ENCODE results near the gene PWWP2B. TPM values are rescaled to one million over a fixed set of nuclear protein-coding genes. Genes with fewer than 3 reads are reported as not detected.

The PWWP2B gene
- total RNA-seq, 1 donor from 2014 or later, result 12.0 TPM

DNA sequence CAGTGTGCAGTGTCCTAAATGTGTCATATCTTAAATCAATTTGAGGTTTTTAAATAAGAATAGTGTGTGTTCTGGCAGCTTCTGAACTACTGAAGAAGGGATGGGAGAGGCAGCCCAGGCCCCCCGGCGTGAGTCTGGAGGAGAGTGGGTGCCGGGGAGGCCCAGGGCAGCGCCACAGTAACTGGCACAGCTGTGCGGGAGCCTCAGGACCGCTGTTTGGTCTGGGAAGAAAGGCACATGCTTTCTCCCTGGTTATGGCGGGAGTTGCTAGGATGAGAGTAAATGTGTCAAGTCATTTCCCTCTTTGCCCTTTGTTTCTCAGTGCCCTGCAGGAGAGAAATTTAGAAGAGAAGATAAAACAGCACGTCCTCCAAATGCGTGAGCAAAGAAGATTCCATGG is 31.9 kb upstream of the PWWP2B start:
- FAIRE-seq, result no peak
- Mint-ChIP-seq H3K4me3 (ENCODE audit: unreplicated experiment) (no peak overlapping the region), H3K9me3 (ENCODE audit: unreplicated experiment) (no peaks in the 10 kb centered on the region), H3K27me3 (ENCODE audit: low read depth, unreplicated experiment) (peaks cover 3% of the 10 kb centered on the region), H3K4me1 (ENCODE audit: low read depth, unreplicated experiment) (peaks cover 7% of the 10 kb centered on the region), H3K36me3 (ENCODE audit: low read depth, unreplicated experiment) (peaks cover 16% of the 10 kb centered on the region), H3K27ac (ENCODE audit: unreplicated experiment) (no peak overlapping the region)
- Histone ChIP-seq H3K4me3 (ENCODE audit: insufficient read depth, low read depth, low read length) (no peak overlapping the region), H3K9ac (ENCODE audit: low read length) (no peak overlapping the region), H2AFZ (ENCODE audit: low read depth, low read length) (no peak overlapping the region), H3K9me3 (ENCODE audit: insufficient read depth, low read depth, low read length) (no peaks in the 10 kb centered on the region), H4K20me1 (ENCODE audit: insufficient read depth, low read length) (no peaks in the 10 kb centered on the region), H3K4me1 (ENCODE audit: insufficient read depth, low read length) (no peaks in the 10 kb centered on the region), H3K79me2 (ENCODE audit: insufficient read depth, low read length) (no peaks in the 10 kb centered on the region), H3K27ac (ENCODE audit: low read depth, low read length) (no peak overlapping the region), H3K27me3 (ENCODE audit: insufficient read depth, low read length) (no peaks in the 10 kb centered on the region), H3K36me3 (ENCODE audit: insufficient read depth, low read length) (no peaks in the 10 kb centered on the region), H3K4me2 (ENCODE audit: low read length) (no peak overlapping the region)
- no peak for TF ChIP-seq EZH2 (IDR thresholded peaks at IDR 0.05; ENCODE audit: insufficient read depth, low read length)
- TF ChIP-seq, protein P1, sequence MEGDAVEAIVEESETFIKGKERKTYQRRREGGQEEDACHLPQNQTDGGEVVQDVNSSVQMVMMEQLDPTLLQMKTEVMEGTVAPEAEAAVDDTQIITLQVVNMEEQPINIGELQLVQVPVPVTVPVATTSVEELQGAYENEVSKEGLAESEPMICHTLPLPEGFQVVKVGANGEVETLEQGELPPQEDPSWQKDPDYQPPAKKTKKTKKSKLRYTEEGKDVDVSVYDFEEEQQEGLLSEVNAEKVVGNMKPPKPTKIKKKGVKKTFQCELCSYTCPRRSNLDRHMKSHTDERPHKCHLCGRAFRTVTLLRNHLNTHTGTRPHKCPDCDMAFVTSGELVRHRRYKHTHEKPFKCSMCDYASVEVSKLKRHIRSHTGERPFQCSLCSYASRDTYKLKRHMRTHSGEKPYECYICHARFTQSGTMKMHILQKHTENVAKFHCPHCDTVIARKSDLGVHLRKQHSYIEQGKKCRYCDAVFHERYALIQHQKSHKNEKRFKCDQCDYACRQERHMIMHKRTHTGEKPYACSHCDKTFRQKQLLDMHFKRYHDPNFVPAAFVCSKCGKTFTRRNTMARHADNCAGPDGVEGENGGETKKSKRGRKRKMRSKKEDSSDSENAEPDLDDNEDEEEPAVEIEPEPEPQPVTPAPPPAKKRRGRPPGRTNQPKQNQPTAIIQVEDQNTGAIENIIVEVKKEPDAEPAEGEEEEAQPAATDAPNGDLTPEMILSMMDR (IDR thresholded peaks at IDR 0.05; ENCODE audit: insufficient read depth, low read depth, low read length), result no peak
- DNase-seq (ENCODE audit: low read depth), result no peak

DNA sequence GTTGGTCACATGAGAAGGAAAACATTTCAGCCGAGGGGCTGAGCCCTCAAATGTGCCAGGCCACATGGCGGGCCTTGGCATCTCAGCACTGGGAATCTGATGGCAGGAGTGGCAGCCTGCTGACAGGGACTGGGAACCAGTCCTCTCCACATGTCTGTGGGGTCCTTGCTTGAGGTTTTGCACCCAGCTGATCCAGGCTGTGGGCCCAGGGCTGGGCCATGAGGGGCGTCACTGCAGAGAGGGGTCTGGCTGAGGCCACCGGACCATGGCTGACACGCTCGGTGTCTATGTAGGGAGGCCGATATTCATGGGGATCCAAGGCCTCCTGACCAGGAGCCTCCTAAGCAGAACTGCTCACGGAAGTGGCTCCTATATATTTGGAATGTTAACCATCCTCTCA is 31.0 kb upstream of the PWWP2B start:
- Mint-ChIP-seq H3K27me3 (ENCODE audit: low read depth, unreplicated experiment) (peaks cover 4% of the 10 kb centered on the region), H3K4me3 (ENCODE audit: unreplicated experiment) (no peak overlapping the region), H3K36me3 (ENCODE audit: low read depth, unreplicated experiment) (peaks cover 18% of the 10 kb centered on the region), H3K27ac (ENCODE audit: unreplicated experiment) (no peak overlapping the region), H3K9me3 (ENCODE audit: unreplicated experiment) (no peaks in the 10 kb centered on the region), H3K4me1 (ENCODE audit: low read depth, unreplicated experiment) (peaks cover 7% of the 10 kb centered on the region)
- no peaks in the 10 kb centered on the region for H3K4me1 ChIP-seq (ENCODE audit: insufficient read depth, low read length)
- H3K27ac ChIP-seq (ENCODE audit: low read depth, low read length), result no peak overlapping the region
- no peak overlapping the region for H3K9ac ChIP-seq (ENCODE audit: low read length)
- no peaks in the 10 kb centered on the region for H3K9me3 ChIP-seq (ENCODE audit: insufficient read depth, low read depth, low read length)
- FAIRE-seq (no peak), DNase-seq (ENCODE audit: low read depth) (no peak)
- no peak overlapping the region for H3K4me3 ChIP-seq (ENCODE audit: insufficient read depth, low read depth, low read length)
- H3K27me3 ChIP-seq (ENCODE audit: insufficient read depth, low read length), result no peaks in the 10 kb centered on the region
- no peaks in the 10 kb centered on the region for H4K20me1 ChIP-seq (ENCODE audit: insufficient read depth, low read length)
- no peaks in the 10 kb centered on the region for H3K79me2 ChIP-seq (ENCODE audit: insufficient read depth, low read length)
- H3K36me3 ChIP-seq (ENCODE audit: insufficient read depth, low read length), result no peaks in the 10 kb centered on the region
- TF ChIP-seq, protein P1 (IDR thresholded peaks at IDR 0.05; ENCODE audit: insufficient read depth, low read depth, low read length), result no peak
- TF ChIP-seq EZH2 (IDR thresholded peaks at IDR 0.05; ENCODE audit: insufficient read depth, low read length), result no peak
- no peak overlapping the region for H2AFZ ChIP-seq (ENCODE audit: low read depth, low read length)
- H3K4me2 ChIP-seq (ENCODE audit: low read length), result no peak overlapping the region

DNA sequence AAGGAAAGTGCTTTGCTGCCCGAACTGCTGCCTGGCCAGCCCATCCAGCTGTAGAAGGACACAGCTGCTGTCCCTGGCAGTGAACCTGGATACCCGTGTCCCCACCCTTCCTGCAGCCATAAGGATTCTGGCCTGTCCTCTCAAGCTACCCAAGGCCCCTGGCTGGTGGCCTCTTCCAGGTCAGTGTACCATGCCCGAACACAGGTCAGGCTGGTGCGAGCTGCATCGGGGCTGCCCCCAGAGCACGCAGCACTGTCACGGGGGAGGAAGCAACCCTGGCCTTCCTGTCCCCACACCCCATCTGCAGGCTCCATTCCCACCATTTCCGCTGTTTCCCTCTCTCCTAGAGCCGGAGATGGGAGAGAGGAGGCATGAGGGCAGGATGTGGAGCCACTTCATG is 30.5 kb upstream of the PWWP2B start:
- Histone ChIP-seq H3K4me2 (ENCODE audit: low read length) (no peak overlapping the region), H3K4me1 (ENCODE audit: insufficient read depth, low read length) (no peaks in the 10 kb centered on the region), H4K20me1 (ENCODE audit: insufficient read depth, low read length) (no peaks in the 10 kb centered on the region), H3K27ac (ENCODE audit: low read depth, low read length) (no peak overlapping the region), H3K27me3 (ENCODE audit: insufficient read depth, low read length) (no peaks in the 10 kb centered on the region), H3K9ac (ENCODE audit: low read length) (no peak overlapping the region), H3K9me3 (ENCODE audit: insufficient read depth, low read depth, low read length) (no peaks in the 10 kb centered on the region), H3K4me3 (ENCODE audit: insufficient read depth, low read depth, low read length) (no peak overlapping the region), H2AFZ (ENCODE audit: low read depth, low read length) (no peak overlapping the region), H3K79me2 (ENCODE audit: insufficient read depth, low read length) (no peaks in the 10 kb centered on the region), H3K36me3 (ENCODE audit: insufficient read depth, low read length) (no peaks in the 10 kb centered on the region)
- H3K4me3 Mint-ChIP-seq (ENCODE audit: unreplicated experiment), result no peak overlapping the region
- H3K27me3 Mint-ChIP-seq (ENCODE audit: low read depth, unreplicated experiment), result peaks cover 4% of the 10 kb centered on the region
- H3K36me3 Mint-ChIP-seq (ENCODE audit: low read depth, unreplicated experiment), result peaks cover 16% of the 10 kb centered on the region
- H3K27ac Mint-ChIP-seq (ENCODE audit: unreplicated experiment), result no peak overlapping the region
- no peaks in the 10 kb centered on the region for H3K9me3 Mint-ChIP-seq (ENCODE audit: unreplicated experiment)
- no peak for FAIRE-seq
- peaks cover 7% of the 10 kb centered on the region for H3K4me1 Mint-ChIP-seq (ENCODE audit: low read depth, unreplicated experiment)
- TF ChIP-seq, protein P1 (IDR thresholded peaks at IDR 0.05; ENCODE audit: insufficient read depth, low read depth, low read length), result no peak
- TF ChIP-seq EZH2 (IDR thresholded peaks at IDR 0.05; ENCODE audit: insufficient read depth, low read length), result no peak
- no peak for DNase-seq (ENCODE audit: low read depth)
